SW480 (cell line): ENCODE measurements around the gene RASGRP3.
A peak's percentile ranks its signal among the peaks of the same experiment; 100 is the strongest.
"Not testable (repeated sequence)": the region's sequence is repeated elsewhere in the genome, so short reads cannot be mapped to it uniquely, and the experiment has no call there.

ENCODE experiments used
- DNase-seq: peaks from one replicate; pipeline ENCODE4 v3.0.0-alpha.2; 2016; ENCODE audit warnings: low spot score

RASGRP3 gene

GRCh38 chr2:33457556-33458247, 18.7 kb upstream of the RASGRP3 start:
- no peak for DNase-seq

GRCh38 chr2:33458248-33458819, 18.1 kb upstream of the RASGRP3 start:
- DNase-seq: no peak

GRCh38 chr2:33459745-33460144, 16.7 kb upstream of the RASGRP3 start:
- no peak for DNase-seq

- not testable (repeated sequence) for DNase-seq
Observed at GRCh38 chr2:33462512-33462911, 13.9 kb upstream of the RASGRP3 start.

GRCh38 chr2:33467413-33467812, 9.0 kb upstream of the RASGRP3 start:
- DNase-seq: no peak

- DNase-seq: no peak
Observed at GRCh38 chr2:33469238-33469637, 7.2 kb upstream of the RASGRP3 start.

GRCh38 chr2:33475224-33476130, 972 bp upstream of the RASGRP3 start:
- DNase-seq: peak; percentile 92

GRCh38 chr2:33476793-33477190, 343 bp downstream of the RASGRP3 start:
- no peak for DNase-seq

- no peak for DNase-seq
Observed at GRCh38 chr2:33477473-33478468, 1.3 kb downstream of the RASGRP3 start.

- DNase-seq: no peak
Observed at GRCh38 chr2:33478968-33479731, 2.7 kb downstream of the RASGRP3 start.

- no peak for DNase-seq
Observed at GRCh38 chr2:33482518-33482917, 6.1 kb downstream of the RASGRP3 start.

GRCh38 chr2:33484042-33484621, 7.7 kb downstream of the RASGRP3 start:
- no peak for DNase-seq

GRCh38 chr2:33485051-33485450, 8.6 kb downstream of the RASGRP3 start:
- DNase-seq: no peak

- DNase-seq: no peak
Observed at GRCh38 chr2:33486544-33486943, 10.1 kb downstream of the RASGRP3 start.

GRCh38 chr2:33488178-33488690, 11.8 kb downstream of the RASGRP3 start:
- no peak for DNase-seq

GRCh38 chr2:33488715-33489540, 12.5 kb downstream of the RASGRP3 start:
- no peak for DNase-seq

GRCh38 chr2:33489835-33490431, 13.5 kb downstream of the RASGRP3 start:
- DNase-seq: no peak

- DNase-seq: no peak
Observed at GRCh38 chr2:33491441-33492084, 15.1 kb downstream of the RASGRP3 start.
